OCI-LY1 (cell line): ENCODE results near the gene ABCC4.

ENCODE experiments used
- EZH2 ChIP-seq: fragments of 200-600 bp; sonication (generic), shearing (Covaris generic); IDR thresholded peaks from 2 replicates; pipeline ENCODE4 v1.8.0; 2017; ENCODE audit warnings: borderline replicate concordance, mixed run types, mild to moderate bottlenecking, antibody characterized with exemption, low read length, moderate library complexity, mixed read lengths
- TF ChIP-seq, protein P1 (sequence below): fragments of 200-600 bp; sonication (generic), shearing (Covaris generic); IDR thresholded peaks from 2 replicates; pipeline ENCODE4 v1.5.1; 2017; ENCODE audit warnings: mild to moderate bottlenecking, antibody characterized with exemption, low read length, moderate library complexity, mixed read lengths

DNA sequence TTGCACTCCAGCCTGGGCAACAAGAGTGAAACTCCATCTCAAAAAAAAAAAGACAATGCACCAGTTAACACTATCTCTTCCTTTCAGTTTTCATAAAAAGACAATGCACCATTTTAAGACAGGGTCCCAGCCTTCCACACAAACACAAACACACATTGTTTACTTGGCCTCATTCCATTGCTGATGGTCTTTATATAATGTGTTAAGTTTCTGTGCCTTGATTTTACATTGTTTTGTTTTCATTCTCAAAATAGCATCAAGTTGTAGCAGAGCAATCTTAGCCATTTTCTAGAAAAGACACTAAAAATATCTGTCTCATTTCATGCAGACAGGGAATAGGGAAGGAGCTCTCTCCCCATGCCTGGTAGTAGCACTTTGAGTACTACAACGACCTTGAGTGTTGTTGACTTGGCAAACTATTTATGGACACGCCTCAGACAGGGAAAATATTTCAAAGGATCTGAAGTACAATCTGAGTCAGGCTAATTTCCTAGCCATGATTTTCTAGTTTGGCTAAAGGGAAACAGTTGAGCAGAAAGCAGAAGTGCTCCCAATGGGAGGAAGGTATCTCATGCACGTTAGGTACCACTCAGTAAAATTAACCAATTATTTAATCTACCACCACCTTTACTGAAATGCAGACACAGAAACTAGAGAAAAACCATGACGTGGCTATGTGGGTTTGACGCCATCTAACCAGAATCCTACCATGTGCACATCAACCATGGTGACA, 120.6 kb downstream of the ABCC4 start:
- TF ChIP-seq, protein P1, sequence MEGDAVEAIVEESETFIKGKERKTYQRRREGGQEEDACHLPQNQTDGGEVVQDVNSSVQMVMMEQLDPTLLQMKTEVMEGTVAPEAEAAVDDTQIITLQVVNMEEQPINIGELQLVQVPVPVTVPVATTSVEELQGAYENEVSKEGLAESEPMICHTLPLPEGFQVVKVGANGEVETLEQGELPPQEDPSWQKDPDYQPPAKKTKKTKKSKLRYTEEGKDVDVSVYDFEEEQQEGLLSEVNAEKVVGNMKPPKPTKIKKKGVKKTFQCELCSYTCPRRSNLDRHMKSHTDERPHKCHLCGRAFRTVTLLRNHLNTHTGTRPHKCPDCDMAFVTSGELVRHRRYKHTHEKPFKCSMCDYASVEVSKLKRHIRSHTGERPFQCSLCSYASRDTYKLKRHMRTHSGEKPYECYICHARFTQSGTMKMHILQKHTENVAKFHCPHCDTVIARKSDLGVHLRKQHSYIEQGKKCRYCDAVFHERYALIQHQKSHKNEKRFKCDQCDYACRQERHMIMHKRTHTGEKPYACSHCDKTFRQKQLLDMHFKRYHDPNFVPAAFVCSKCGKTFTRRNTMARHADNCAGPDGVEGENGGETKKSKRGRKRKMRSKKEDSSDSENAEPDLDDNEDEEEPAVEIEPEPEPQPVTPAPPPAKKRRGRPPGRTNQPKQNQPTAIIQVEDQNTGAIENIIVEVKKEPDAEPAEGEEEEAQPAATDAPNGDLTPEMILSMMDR = no peak
- no peak for TF ChIP-seq EZH2
